ENCODE data around the gene AP2B1.

The AP2B1 gene

GRCh38 chr17:35768797-35769196 lies 181.7 kb downstream of the AP2B1 start:
- DNase-seq (ENCODE audit: low read depth in 2 of 3, low spot score in 1 of 3): no peak

- DNase-seq (ENCODE audit: low read depth in 2 of 3, low spot score in 1 of 3): no peak
Measured at GRCh38 chr17:35769895-35770486, 182.9 kb downstream of the AP2B1 start.

GRCh38 chr17:35773129-35773528 lies 186.0 kb downstream of the AP2B1 start:
- no peak for DNase-seq (ENCODE audit: low read depth in 2 of 3, low spot score in 1 of 3)

GRCh38 chr17:35773679-35774425 lies 186.7 kb downstream of the AP2B1 start:
- DNase-seq (ENCODE audit: low read depth in 2 of 3, low spot score in 1 of 3): no peak

- DNase-seq (ENCODE audit: low read depth in 2 of 3, low spot score in 1 of 3): no peak
Measured at GRCh38 chr17:35774499-35774898, 187.4 kb downstream of the AP2B1 start.

- no peak for DNase-seq (ENCODE audit: low read depth in 2 of 3, low spot score in 1 of 3)
Measured at GRCh38 chr17:35775039-35775438, 187.9 kb downstream of the AP2B1 start.

- DNase-seq (ENCODE audit: low read depth in 2 of 3, low spot score in 1 of 3): no peak
Measured at GRCh38 chr17:35775583-35775982, 188.5 kb downstream of the AP2B1 start.
